ENCODE data around the gene ENHO.
A peak's percentile ranks its signal among the peaks of the same experiment; 100 is the strongest.

The ENHO gene

GRCh38 chr9:34522971-34523797 is at the start of gene ENHO:
Gene ENHO, minus strand, starts transcription at chr9:34522990. Its CDS starts 1,295 bp downstream, at chr9:34521695.
- peak; percentile 79 for DNase-seq (ENCODE audit: low read depth)

GRCh38 chr9:34572092-34572491 is 49.3 kb upstream of the ENHO start:
- DNase-seq (ENCODE audit: low read depth), result no peak

- DNase-seq (ENCODE audit: low read depth), result no peak
Observed at GRCh38 chr9:34571481-34571810, 48.7 kb upstream of the ENHO start.

DNA sequence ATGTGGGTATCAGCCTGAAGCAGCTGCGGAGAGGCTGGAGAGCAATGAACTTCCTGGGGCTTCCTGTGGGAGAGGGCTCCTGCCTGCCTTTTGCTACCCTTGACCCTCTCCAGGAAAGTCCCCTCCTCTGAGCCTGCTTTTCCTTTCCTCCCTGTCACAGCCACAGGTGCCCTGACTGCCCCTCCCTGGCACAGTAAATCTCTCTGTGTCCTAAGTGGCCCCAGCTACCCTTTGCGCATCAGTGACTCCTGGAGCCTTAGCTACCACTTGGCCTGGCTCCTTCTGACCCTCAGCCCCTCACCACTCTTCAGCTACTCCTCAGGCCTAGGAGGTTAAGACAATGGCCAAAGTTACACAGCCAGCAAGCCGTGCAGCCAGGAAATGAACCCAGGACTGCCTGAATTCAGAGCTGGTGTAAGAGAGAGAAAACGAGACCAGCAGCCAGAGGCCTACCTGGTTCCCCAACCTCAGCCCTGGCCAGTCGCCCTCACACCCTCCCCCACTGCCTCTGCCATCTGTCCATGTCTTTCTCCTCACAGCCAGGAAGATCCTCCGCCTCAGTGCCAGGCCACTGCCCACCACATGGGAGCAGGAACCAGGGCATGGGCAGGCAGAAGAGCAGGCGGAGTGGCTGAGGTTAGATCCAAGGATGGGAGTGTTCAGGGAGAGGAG is 48.2 kb upstream of the ENHO start:
- DNase-seq (ENCODE audit: low read depth), result no peak

DNA sequence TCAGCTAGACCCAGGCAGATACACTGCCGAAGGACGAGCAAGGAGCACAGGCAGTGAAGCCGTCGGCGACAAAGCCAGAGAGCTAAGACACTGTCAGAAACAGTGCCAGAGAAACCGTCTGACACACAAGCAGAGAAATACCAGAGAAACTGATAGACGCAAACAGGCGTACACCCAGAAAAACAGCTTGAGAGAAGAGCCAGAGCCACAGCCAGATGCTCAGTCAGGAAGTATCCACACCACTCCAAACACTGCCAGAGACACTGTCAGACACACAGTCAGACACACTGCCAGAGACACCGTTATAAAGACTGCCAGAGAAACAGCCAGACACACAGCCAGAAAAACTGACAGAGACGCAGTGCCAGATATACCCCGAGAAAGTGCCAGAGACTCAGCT is 47.6 kb upstream of the ENHO start:
- no peak for DNase-seq (ENCODE audit: low read depth)

DNA sequence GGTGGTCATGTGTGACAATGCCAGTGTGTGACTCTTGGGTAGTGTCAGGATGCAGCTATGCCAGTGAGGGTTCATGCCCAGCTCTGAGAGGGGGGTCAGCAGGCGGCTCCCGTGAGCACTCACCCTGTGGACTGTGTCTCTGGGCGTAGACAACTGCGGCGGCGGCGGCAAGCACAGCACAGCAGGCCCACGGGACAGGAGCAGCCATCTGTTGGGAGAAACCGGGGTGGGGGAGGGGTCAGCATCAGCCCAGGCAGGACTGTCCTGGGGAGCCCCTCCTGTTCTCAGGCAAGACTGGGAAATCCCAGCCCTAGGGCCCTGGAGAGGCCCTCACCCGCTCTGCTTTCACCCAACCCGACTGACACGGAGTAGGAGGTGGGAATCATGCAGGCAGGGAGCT is 46.0 kb upstream of the ENHO start:
- DNase-seq (ENCODE audit: low read depth), result no peak

DNA sequence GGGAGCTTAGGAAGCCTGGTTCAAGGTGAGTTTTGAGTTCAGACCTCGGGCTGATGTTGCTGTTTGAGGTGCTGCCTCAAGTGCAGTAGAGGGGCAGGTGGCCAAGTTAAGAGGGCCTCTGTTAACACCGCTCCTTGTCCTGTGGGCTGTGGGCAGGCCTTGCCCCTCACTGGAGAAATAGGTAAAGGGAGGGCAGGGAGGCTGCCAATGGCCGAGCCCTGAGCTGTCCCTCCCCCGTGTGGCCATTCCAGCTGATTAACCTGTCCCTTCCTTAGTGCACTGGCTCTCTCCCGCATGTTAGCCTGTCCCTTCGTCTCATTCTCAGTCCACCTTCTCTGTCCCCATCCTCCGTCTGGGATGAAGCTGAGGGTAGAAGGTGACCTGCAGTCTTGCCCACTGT is 45.3 kb upstream of the ENHO start:
- DNase-seq (ENCODE audit: low read depth), result no peak

- DNase-seq (ENCODE audit: low read depth), result no peak
Observed at GRCh38 chr9:34566972-34567371, 44.2 kb upstream of the ENHO start.

- no peak for DNase-seq (ENCODE audit: low read depth)
Observed at GRCh38 chr9:34566322-34566721, 43.5 kb upstream of the ENHO start.

- DNase-seq (ENCODE audit: low read depth), result no peak
Observed at GRCh38 chr9:34565856-34566255, 43.1 kb upstream of the ENHO start.

GRCh38 chr9:34564617-34565016 is 41.8 kb upstream of the ENHO start:
- DNase-seq (ENCODE audit: low read depth), result no peak

DNA sequence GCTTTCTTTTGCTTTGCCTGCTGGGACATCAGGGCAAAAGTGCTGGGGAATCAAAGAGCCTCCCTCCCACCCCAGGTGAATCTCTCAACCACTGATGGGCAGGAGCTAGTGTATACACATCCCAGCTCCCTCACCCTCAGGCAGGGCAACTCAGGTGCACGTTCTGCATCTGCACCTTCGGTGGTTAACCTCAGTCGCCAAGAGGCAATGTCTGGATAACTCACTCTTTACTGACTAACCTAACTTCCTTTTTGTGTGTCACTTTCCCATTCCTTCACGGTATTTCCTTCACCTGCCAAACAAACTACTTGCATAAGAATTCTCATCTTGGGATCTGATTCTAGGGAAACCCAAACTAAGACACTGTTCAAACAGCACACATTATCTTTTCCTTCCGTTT is 40.5 kb upstream of the ENHO start:
- no peak for DNase-seq (ENCODE audit: low read depth)

DNA sequence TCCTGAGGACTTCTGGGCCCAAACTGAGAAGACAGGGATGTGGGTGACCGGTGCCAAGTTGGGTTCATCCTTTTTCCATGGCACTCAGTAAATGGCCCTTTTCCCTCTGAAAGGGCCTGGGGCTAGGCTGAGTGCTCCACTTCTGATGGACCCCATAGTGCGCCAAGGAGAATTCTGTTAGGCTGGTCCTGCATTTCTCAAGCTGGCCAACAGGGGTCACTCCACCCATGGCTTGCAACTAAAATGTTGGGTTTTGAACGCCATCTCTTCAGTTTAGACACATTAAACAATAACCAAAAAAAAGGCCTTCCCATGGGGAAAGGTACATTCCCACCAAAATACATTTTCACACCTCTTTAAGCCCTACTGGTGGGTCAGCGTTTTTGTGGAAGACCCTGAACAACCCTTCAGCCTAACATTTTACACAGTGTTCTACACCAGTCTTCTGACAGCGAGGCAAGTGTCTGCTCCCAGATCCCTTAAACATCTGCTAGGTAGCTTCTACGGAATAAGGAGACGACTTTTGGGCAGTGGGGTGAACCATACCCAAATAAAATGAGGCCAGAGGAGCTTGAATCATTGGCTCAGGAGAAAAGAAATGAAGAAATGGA is 39.5 kb upstream of the ENHO start:
- no peak for DNase-seq (ENCODE audit: low read depth)

GRCh38 chr9:34560599-34561214 is 37.9 kb upstream of the ENHO start:
- DNase-seq (ENCODE audit: low read depth), result no peak

GRCh38 chr9:34559624-34560455 is 37.0 kb upstream of the ENHO start:
- no peak for DNase-seq (ENCODE audit: low read depth)

DNA sequence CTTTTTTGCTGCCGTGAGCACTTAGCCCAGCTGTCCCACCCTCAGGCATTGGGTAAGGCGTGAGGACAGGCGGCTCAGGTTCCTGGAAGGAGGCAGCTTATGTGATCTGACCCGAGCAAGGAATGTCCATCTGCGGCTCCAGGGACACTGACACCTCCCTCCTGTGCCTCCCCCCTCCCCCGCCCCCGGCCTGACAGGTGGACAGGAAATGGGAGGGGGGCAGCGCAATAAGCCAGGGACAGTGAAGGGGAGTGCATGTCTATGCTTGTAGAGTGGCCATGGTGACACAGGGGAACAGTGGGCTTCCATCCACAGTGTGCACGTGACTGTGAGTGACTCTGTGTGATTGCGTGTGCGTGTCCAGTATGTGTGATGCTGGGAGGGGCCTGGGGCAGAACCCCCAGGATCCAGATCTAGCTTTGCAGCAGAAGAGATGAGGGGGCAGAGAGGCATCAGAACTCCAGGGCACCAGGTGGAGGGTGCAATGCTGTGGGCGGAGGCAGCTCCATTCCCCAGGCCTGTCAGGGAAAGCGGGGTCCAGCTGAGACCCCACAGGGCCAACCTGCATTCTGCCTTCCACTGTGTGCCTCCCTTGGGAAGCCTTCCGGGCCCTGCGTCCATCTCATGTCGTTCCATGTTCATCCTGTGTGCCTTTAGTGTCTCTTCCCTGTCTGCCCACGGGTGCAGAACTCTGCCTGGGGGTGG is 36.3 kb upstream of the ENHO start:
- DNase-seq (ENCODE audit: low read depth), result no peak

GRCh38 chr9:34558364-34558763 is 35.6 kb upstream of the ENHO start:
- no peak for DNase-seq (ENCODE audit: low read depth)

DNA sequence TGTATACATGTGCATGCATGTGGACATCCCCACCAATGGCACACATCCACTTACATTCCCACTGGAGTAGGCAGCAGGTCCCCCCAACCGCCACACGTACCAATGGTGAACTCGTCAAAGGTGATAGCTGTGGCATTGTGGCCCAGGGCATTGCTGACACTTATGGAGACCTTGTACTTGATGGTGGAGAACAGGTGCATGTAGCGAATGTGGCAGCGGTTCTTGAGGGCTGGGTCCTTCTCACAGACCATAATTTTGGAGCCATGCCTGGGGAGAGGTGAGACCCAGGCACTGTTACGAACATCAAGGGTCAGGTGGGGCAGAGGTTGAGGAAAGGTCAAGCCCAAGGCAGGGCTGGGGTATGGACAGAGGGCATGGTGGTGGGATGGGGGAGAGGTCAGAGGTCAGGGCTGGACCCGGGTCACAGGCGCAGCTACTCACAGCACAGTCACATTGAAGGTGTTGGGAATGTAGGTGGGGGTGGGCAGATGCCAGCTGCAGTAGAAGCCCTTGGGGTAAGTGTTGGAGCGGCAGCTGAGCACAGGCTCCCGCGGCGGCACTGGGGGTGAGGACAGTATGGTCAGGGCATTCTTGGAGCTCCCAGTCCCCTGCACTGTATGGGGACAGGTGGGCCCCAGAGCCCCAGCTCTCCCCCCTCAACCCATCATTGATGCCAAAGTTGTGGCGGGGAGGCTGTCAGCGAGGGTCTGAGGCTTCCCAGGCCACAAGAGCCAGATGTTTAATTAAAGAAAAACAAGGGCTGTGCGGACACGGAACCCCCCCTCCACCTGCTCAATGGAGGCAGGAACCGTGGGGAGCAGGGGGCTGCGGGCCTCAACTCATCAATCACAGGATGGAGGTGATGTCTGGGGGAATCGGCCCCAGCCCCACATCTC is 34.9 kb upstream of the ENHO start:
- DNase-seq (ENCODE audit: low read depth), result no peak

DNA sequence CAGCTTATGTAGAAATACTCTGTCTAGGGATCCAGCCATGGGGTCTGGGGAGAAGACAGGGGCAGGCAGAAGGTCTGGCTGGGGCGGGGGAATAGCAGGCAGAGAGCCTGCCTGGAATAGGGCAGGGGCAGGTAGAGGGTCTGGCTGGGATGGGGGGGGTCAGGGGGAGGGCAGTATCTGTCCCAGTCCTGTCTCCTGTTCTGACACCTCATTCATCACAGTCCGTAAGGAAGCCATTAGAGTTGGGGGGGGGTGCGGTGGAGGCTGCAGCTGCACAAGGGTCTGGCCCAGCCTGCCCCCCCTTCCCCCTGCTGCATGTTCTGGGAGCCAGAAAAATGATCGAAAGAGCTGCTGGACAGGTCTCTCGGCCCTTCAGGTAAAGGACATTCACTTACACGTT is 34.2 kb upstream of the ENHO start:
- no peak for DNase-seq (ENCODE audit: low read depth)

GRCh38 chr9:34555936-34556525 is 33.2 kb upstream of the ENHO start:
- no peak for DNase-seq (ENCODE audit: low read depth)

Measured in activated T-cell treated with anti-CD3 and anti-CD28 coated beads for 1 hour (primary cell).